CD14-positive monocyte (primary cell): ENCODE data around the gene ANKRD27. TPM values are rescaled to one million over a fixed set of nuclear protein-coding genes. Genes with fewer than 3 reads are reported as not detected.
"Not testable (repeated sequence)": the region's sequence is repeated elsewhere in the genome, so short reads cannot be mapped to it uniquely, and the experiment has no call there.

ENCODE experiments used
- DNase-seq, 3 donors: peaks; one replicate each; pipeline ENCODE4 v3.0.0-alpha.2; 2011 to 2022
- H2AFZ ChIP-seq: 2 replicates; pipeline ENCODE4 v1.6.0; 2012; ENCODE audit warnings: mild to moderate bottlenecking, low read depth, low read length, inconsistent platforms; ENCODE audit not compliant: insufficient read depth, poor library complexity, severe bottlenecking
- H3K27ac ChIP-seq, 2 donors: 1 replicate in 1 of 2; 2 replicates in 1 of 2; pipeline ENCODE4 v1.5.1; 2012 to 2013; ENCODE audit warnings: low read length in 2 of 2, control low read depth in 1 of 2, inconsistent platforms in 1 of 2, low read depth in 1 of 2, mild to moderate bottlenecking in 1 of 2
- H3K27me3 ChIP-seq, 2 donors: one replicate each; pipeline versions ENCODE4 v1.6.0 to v1.6.1; 2011 to 2013; ENCODE audit warnings: low read length in 2 of 2; ENCODE audit not compliant: control insufficient read depth in 2 of 2, insufficient read depth in 2 of 2
- H3K36me3 ChIP-seq, 2 donors: replicated peaks in 1 of 2; 1 replicate in 1 of 2; 2 replicates in 1 of 2; pipeline versions ENCODE4 v1.5.1 to v1.6.1; 2012 to 2013; ENCODE audit warnings: low read length in 2 of 2, control low read depth in 1 of 2, inconsistent platforms in 1 of 2, mild to moderate bottlenecking in 1 of 2; ENCODE audit not compliant: insufficient read depth in 2 of 2, control insufficient read depth in 1 of 2
- H3K4me1 ChIP-seq, 2 donors: 1 replicate in 1 of 2; 2 replicates in 1 of 2; pipeline versions ENCODE4 v1.5.1 to v1.6.1; 2012 to 2013; ENCODE audit warnings: low read length in 2 of 2, control low read depth in 1 of 2, inconsistent platforms in 1 of 2, mild to moderate bottlenecking in 1 of 2, moderate library complexity in 1 of 2; ENCODE audit not compliant: insufficient read depth in 2 of 2, control insufficient read depth in 1 of 2
- H3K4me2 ChIP-seq: replicated peaks from 2 replicates; pipeline ENCODE3; 2012; ENCODE audit warnings: low read length, moderate library complexity, mild to moderate bottlenecking; ENCODE audit not compliant: poor library complexity, severe bottlenecking; ENCODE audit errors: extremely low read depth
- H3K4me3 ChIP-seq, 3 experiments: fragments of 200-600 bp in 1 of 3; sonication (generic) in 1 of 3; replicated peaks in 1 of 3; 1 replicate in 2 of 3; 2 replicates in 1 of 3; pipeline ENCODE4 v1.5.1; 2011 to 2013; ENCODE audit warnings: low read length in 3 of 3, mild to moderate bottlenecking in 3 of 3, control low read depth in 2 of 3, low read depth in 2 of 3, inconsistent platforms in 1 of 3, moderate library complexity in 1 of 3
- H3K79me2 ChIP-seq: 2 replicates; pipeline ENCODE4 v1.6.0; 2012; ENCODE audit warnings: mild to moderate bottlenecking, control low read depth, inconsistent platforms, low read length, moderate library complexity; ENCODE audit not compliant: insufficient read depth
- H3K9ac ChIP-seq: 2 replicates; pipeline ENCODE4 v1.6.0; 2017; ENCODE audit warnings: low read length, mild to moderate bottlenecking; ENCODE audit not compliant: insufficient read depth, poor library complexity, severe bottlenecking
- H3K9me3 ChIP-seq, 2 donors: replicated peaks in 1 of 2; 1 replicate in 1 of 2; 2 replicates in 1 of 2; pipeline versions ENCODE4 v1.5.1 to v1.6.1; 2012 to 2013; ENCODE audit warnings: low read length in 2 of 2, control low read depth in 1 of 2; ENCODE audit not compliant: control insufficient read depth in 1 of 2, insufficient read depth in 1 of 2
- H4K20me1 ChIP-seq: 2 replicates; pipeline ENCODE4 v1.6.0; 2012; ENCODE audit warnings: mild to moderate bottlenecking, low read length, control low read depth, moderate library complexity; ENCODE audit not compliant: insufficient read depth
- H3K27ac Mint-ChIP-seq, 7 donors: one replicate each; pipeline ENCODE4 v1.8.0; 2020; ENCODE audit warnings: mild to moderate bottlenecking in 7 of 7, mixed read lengths in 7 of 7, moderate library complexity in 6 of 7, inconsistent platforms in 2 of 7
- H3K27me3 Mint-ChIP-seq, 3 donors: one replicate each; pipeline ENCODE4 v1.8.0; 2021 to 2022; ENCODE audit warnings: low read depth in 3 of 3, mild to moderate bottlenecking in 3 of 3, mixed read lengths in 3 of 3, moderate library complexity in 3 of 3, inconsistent platforms in 1 of 3
- H3K36me3 Mint-ChIP-seq, 2 donors: one replicate each; pipeline ENCODE4 v1.8.0; 2020; ENCODE audit warnings: mixed read lengths in 2 of 2, inconsistent platforms in 1 of 2, mild to moderate bottlenecking in 1 of 2
- H3K4me1 Mint-ChIP-seq: one replicate; pipeline ENCODE4 v1.8.0; 2020; ENCODE audit warnings: mild to moderate bottlenecking, mixed read lengths
- H3K4me3 Mint-ChIP-seq, 2 donors: one replicate each; pipeline ENCODE4 v1.8.0; 2020; ENCODE audit warnings: mild to moderate bottlenecking in 2 of 2, mixed read lengths in 2 of 2, moderate library complexity in 1 of 2
- H3K9me3 Mint-ChIP-seq, 7 donors: one replicate each; pipeline ENCODE4 v1.8.0; 2020 to 2022; ENCODE audit warnings: mixed read lengths in 7 of 7, mild to moderate bottlenecking in 6 of 7, moderate library complexity in 6 of 7, inconsistent platforms in 2 of 7
- CTCF ChIP-seq: fragments of 200-600 bp; IDR thresholded peaks from one replicate; pipeline ENCODE4 v1.8.0; 2022; ENCODE audit warnings: antibody characterized with exemption, mild to moderate bottlenecking
- WGBS: methylation state at CpG from one replicate; pipeline ENCODE4 v1.1.5; 2013; ENCODE audit warnings: missing lambda C conversion rate; ENCODE audit not compliant: insufficient coverage; 5-methylcytosine and 5-hydroxymethylcytosine counted together
- intact Hi-C, 2 donors: fragments of 100-400 bp; cut with micrococcal nuclease; formaldehyde crosslinking; loops; one replicate each; pipeline versions ENCODE4 v1.15.0 to v1.15.1; 2023
- polyA plus RNA-seq, 3 donors: library from polyadenylated mRNA; depleted of rRNA in 1 of 3; unstranded in 2 of 3; stranded (reverse) in 1 of 3; fragments of 300-500 nt in 2 of 3; fragments of >200 nt in 1 of 3; fragmentation: Illumina TruSeq in 2 of 3; gene quantifications; 1 replicate in 2 of 3; 2 replicates in 1 of 3; pipeline ENCODE4 v1.2.3, GENCODE V29; 2012 to 2021

ANKRD27 gene
- polyA plus RNA-seq, 3 donors = 8.7 to 17.5 (median 14.5) TPM

- H3K27me3 ChIP-seq = peaks cover 4 to 5% of the 10 kb centered on the region in 2 donors
- intact Hi-C loops = no loop called here
These were observed 101.5 kb downstream of the ANKRD27 start for GRCh38 chr19:32573492-32573794.

GRCh38 chr19:32572700-32573491 is 102.1 kb downstream of the ANKRD27 start:
- Mint-ChIP-seq H3K27me3 (peaks cover 35 to 51% (median 42%) of the 10 kb centered on the region in 3 donors), H3K9me3 (peaks cover 2 to 14% (median 6%) of the 10 kb centered on the region in 7 donors)
- H3K4me2 ChIP-seq, H3K9me3 ChIP-seq, H3K9ac ChIP-seq, intact Hi-C loops, H3K27ac Mint-ChIP-seq, H3K36me3 ChIP-seq, H3K27me3 ChIP-seq, H3K79me2 ChIP-seq, H3K4me1 Mint-ChIP-seq, H3K36me3 Mint-ChIP-seq, DNase-seq, H4K20me1 ChIP-seq, H3K4me3 ChIP-seq, H3K4me1 ChIP-seq, H2AFZ ChIP-seq, H3K4me3 Mint-ChIP-seq, H3K27ac ChIP-seq: not testable (repeated sequence)
- WGBS = 100% methylated on average over 1 of the region's 21 CpGs

More at GRCh38 chr19:32573492-32573794, 101.5 kb downstream of the ANKRD27 start:
- Histone ChIP-seq H3K4me2 (no peak overlapping the region), H3K4me1 (no peaks in the 10 kb centered on the region), H3K9me3 (no peaks in the 10 kb centered on the region), H3K4me3 (no peak overlapping the region), H3K79me2 (no peaks in the 10 kb centered on the region), H2AFZ (no peak overlapping the region), H3K36me3 (no peaks in the 10 kb centered on the region), H3K9ac (no peak overlapping the region), H4K20me1 (no peaks in the 10 kb centered on the region), H3K27ac (no peak overlapping the region)
- peaks cover 33 to 52% (median 42%) of the 10 kb centered on the region in 3 donors for H3K27me3 Mint-ChIP-seq
- peaks cover 2 to 17% (median 6%) of the 10 kb centered on the region in 7 donors for H3K9me3 Mint-ChIP-seq
- peak overlapping the region in 1 of 2 donors; percentile 42 for H3K4me3 Mint-ChIP-seq
- H3K27ac Mint-ChIP-seq = no peak overlapping the region
- 80% methylated on average over 1 of the region's 3 CpGs for WGBS
- TF ChIP-seq CTCF = no peak
- no peak for DNase-seq
- H3K4me1 Mint-ChIP-seq = peaks cover 3% of the 10 kb centered on the region
- H3K36me3 Mint-ChIP-seq = no peaks in the 10 kb centered on the region

GRCh38 chr19:32571471-32572075 is 103.4 kb downstream of the ANKRD27 start:
- H4K20me1 ChIP-seq, H3K27ac Mint-ChIP-seq, H3K4me3 Mint-ChIP-seq, H3K4me3 ChIP-seq, intact Hi-C loops, H2AFZ ChIP-seq, DNase-seq, H3K4me1 ChIP-seq, H3K4me2 ChIP-seq, H3K79me2 ChIP-seq, H3K36me3 ChIP-seq, H3K36me3 Mint-ChIP-seq, H3K4me1 Mint-ChIP-seq, H3K9ac ChIP-seq, H3K27me3 ChIP-seq, H3K9me3 ChIP-seq, H3K27ac ChIP-seq: not testable (repeated sequence)
- 92% methylated on average over 8 of the region's 36 CpGs for WGBS
- Mint-ChIP-seq H3K27me3 (peaks cover 29 to 50% (median 46%) of the 10 kb centered on the region in 3 donors), H3K9me3 (peaks cover 2 to 14% (median 6%) of the 10 kb centered on the region in 7 donors)
